GOT3 (cell line): ENCODE results near the gene GAMT.

Source experiments
- DNase-seq: peaks from one replicate; lab custom pipeline; 2025; ENCODE audit warnings: mixed read lengths; lab: John Stamatoyannopoulos, UW

GAMT gene

DNA sequence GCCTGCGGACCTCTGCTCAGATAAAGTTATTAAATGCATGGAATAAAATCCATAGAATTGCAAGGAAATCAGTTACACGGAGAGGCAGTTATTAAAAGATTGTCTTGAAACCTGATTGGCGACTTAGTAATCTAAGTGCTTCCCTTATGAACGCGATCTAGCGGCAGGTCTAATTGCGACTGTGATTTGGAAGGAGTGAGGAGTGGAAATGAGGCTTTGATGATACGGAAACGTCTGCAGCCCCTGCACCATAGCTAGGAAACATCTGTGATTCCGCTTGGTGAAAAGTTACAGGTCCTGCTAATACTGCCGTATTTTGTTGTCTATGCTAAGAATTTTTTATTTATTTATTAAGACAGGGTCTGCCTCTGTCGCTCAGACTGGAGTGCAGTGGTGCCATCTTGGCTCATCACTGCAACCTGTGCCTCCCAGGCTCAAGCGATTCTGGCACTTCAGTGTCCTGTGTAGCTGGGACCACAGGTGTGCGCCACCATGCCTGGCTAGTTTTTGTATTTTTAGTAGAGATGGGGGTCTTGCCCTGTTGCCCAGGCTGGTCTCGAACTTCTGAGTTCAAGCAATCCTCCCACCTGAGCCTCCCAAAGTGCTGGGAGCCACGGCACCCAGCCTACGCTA lies 16.7 kb downstream of the GAMT start:
- no peak for DNase-seq

DNA sequence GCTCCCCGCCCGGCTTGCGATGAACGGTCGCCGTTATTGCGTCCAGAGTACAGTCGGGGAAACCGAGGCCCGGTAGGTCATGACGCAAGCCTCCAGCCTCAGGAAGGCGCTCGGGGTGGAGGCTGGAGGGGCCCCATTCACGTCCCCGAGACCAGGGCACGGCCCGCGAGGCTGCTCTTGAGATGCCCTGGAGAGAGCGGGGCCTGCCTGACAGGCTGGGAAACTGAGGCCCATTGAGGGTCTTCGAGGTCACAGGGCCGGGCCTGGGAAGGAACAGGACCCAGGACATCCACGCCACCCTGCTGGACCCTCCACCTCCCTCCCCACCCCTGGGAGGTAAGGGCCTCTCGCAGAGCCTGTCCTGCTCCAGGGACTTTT lies 17.3 kb downstream of the GAMT start:
- no peak for DNase-seq

DNA sequence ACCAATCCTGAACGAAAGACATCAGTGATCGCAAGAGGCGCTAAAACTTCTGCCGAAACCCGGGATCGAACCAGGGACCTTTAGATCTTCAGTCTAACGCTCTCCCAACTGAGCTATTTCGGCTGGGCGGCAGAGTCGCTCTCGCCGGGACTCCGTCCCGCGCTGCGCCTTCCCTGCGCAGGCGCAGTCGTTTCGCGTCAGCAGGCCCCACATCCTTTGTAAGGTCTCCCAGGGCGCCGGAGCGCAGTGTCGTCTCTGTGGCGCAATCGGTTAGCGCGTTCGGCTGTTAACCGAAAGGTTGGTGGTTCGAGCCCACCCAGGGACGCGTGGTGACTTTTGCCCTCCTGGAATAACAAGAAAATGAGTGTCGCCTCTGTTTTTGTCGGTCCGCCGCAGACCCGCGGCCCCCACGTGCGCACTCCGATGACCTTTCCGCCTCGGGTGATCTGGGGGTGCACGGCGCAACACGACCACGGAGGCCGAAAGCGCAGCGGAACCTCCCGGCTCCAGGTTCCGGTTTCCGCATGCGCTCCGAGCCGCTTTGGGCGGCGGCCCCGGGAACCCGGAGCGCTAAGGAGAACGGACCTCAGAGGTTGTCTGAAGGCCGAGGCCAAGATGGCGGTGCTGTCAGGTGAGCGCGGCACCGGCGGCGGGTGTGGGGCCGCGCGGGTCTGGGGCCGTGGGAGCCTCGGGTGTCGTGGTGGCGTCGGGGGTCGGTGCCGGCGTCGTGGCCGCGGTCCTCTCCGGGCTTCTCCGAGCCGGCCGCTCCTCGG lies 17.8 kb downstream of the GAMT start, which contains the start of gene NDUFS7:
Gene NDUFS7 (plus strand): TSS at position 596 of the 773 bp plus-strand sequence. CDS start 20 bp downstream, at position 616.
- DNase-seq: peak; percentile 95

DNA sequence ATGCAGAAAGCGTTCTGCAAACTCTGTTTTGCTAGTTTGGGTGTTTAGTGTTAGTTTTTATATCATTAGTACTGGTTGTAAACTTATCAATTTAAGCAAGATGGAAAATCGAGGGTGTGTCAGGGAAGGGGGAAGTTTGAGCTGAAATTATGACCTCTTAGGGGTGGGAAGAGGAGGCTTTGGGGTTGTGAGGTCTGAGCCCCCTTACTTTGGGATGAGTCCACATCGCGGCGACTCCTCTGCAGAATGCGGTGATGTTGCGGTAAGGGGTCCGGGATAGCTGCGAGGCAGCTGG lies 18.4 kb downstream of the GAMT start:
- no peak for DNase-seq

DNA sequence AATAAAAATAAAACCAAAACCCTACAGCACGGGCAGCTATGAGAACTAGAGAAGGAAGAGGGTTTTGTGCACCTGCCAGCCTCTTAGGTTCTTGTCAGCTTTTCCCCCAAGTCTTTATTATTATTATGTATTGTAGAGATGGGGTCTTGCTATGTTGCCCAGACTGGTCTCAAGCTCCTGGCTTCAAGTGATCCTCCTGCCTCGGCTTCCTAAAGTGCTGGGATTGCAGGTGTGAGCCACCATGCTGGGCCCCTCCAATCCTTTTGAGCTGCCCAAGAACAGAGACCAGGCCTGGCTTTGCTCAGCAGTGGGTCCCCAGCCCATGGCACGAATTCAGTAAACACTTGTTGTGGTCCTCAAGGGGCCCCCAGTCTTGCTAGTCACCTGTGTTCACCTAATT lies 19.1 kb downstream of the GAMT start:
- no peak for DNase-seq

DNA sequence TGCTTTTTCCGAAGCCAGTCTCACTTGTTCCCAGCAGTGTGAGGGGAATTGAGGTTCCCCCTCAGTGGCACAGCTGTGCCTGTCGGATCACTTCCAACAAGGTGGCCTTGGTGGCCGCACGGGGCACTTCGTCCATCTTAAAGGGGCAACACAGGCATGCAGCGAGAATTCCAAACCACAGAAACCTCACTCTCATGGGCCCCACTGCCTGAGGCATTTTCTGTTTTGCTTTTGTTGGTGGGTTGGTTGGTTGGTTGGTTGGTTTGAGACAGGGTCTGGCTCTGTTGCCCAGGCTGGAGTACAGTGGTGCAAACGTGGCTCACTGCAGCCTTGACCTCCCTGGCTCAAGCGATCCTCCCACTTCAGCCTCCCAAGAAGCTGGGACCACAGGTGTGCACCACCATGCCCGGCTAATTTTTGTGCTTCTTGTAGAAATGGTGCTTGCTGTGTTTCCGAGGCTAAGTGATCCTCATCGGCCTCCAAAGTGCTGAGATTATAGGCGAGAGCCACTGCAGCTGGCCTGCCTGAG lies 21.3 kb downstream of the GAMT start:
- DNase-seq: no peak

DNA sequence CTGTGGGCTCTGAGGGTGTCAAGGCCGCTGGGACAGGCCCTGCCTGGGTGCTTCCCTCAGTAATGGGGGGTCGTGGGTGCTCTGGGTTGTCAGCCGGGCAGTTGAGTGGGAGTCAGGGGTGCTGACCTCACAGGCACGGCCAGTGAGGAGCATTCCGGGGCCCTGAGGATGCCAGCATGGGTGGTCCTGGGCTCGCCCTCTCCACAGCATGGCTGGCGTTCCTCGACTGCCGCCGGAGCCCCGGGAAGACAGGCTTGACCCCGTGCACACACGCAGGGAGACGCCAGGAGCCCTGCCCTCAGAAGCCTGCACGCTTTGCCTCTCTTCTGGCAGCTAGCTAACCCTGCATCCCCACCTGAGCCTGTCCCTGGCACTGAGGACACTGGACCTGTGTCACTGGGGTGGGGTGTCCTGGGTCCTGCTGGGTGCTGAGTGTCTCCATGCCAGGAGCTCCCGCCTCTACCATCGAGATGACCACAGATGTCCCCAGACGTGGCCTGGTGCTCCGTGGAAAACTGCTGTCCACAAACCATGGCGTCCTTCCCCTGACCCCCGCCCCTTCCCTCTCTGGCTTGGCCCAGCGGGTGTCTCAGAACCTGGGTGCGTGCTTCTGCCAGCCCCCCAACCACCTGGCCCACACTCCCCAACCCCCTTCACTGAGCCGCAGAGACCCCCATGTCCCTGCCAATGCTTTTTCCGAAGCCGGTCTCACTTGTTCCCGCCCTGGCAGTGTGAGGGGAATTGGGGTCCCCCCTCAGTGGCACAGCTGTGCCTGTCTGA lies 22.0 kb downstream of the GAMT start:
- no peak for DNase-seq

DNA sequence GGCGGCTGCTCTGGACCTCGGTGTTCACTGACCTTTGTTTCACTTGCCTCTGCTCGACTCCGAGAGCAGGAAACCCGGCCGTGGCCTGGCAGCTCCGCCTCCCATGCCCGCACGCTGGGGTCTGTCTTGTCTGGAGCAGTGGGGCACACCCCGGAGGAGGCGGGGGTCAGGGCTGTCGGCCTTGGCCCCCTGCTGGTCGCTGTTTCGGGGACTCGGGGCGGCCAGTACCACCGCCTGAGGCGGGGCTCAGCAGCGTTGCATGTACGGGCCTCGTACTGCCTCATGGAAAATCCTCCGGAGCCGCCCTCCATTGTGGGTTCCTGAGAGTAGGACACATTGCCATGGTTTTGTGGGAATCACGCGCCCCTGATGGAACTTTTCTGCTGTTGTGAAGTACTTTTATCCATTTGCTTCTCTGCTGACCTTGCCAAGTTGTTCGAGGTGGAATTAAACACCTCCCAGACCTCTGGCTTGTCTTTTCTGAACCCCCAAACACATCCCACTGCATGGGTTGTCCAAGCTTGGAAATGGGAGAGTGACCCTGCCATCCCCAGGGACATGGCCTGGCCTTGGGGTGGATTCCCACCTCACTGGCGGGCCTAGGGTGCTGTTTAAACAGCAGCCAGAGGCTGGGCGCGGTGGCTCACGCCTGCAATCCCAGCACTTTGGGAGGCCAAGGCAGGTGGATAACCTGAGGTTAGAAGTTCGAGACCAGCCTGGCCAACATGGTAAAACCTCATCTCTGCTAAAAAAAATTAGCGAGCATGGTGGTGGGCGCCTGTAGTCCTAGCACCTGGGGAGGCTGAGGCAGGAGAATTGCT lies 23.2 kb downstream of the GAMT start:
- no peak for DNase-seq

DNA sequence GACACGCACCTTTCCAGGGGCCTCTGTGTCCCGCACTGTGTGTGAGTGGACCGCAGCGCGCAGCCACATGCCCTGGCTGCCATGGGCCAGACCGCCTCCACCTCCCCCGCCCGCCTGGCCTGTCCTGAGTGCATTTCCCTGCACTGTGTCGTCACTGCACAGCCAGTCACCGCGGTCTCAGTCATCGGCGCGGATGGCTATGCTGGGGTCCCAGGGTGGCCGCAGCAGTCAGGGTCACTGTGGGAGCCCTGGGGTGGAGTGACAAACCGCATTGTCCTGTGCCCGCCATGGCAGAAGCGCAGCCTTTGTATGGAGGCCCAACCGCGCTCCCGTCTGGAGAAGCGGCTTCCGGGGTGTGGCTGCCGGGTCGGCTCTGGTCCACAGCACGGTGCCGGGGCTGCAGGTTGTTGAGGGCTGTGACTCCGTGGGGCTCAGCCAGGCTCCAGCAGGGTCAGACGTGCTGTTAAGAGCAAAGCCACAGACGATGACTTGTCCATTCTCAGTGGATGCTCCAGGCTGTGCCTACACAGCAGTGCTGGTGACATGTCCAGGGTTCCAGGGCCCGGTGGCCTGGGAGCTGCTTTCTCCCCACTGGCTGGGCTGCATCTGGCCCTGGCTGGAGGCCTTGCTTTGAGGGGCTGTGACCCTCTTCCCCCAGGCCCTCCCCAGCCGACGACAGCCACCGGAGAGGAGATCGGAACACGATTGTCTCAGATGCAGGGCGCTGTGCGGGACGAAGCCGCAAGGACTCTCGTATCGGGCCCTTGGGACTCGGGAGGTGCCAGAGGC lies 24.0 kb downstream of the GAMT start:
- DNase-seq: no peak

DNA sequence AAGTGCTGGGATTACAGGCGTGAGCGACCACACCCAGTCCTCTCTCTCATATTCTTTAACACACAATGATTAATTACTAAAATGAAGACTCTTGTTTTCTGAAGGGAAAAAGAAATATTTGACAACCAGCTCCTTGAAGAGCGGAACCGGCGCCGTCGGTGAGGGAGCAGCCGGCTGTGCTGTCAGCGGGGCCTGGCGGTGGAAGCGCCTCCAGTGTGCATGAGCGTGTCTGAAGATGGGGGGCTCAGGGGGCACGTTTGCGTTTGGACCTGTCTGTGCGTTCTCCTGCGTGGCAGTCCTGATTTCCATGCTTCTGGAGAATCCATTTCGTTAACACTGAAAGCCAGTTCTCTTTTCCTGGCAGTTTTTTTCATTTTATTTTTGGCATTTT lies 24.9 kb downstream of the GAMT start:
- no peak for DNase-seq

DNA sequence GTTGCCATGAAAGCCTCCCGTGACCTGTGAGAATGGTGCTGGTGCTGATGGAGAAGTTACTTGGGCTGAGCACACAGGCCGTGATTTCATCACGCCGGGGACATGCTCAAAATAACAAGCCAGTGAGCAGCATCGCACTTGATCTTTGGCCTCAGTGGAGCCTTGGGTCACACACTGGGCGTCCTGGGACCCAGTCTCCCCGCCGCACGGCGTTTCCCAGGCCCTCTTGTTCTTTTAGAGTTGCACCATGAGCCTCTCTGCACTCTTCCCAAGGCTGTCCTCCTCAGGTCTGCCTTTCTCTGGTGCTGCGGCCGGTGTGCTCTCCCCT lies 27.1 kb downstream of the GAMT start:
- DNase-seq: no peak

DNA sequence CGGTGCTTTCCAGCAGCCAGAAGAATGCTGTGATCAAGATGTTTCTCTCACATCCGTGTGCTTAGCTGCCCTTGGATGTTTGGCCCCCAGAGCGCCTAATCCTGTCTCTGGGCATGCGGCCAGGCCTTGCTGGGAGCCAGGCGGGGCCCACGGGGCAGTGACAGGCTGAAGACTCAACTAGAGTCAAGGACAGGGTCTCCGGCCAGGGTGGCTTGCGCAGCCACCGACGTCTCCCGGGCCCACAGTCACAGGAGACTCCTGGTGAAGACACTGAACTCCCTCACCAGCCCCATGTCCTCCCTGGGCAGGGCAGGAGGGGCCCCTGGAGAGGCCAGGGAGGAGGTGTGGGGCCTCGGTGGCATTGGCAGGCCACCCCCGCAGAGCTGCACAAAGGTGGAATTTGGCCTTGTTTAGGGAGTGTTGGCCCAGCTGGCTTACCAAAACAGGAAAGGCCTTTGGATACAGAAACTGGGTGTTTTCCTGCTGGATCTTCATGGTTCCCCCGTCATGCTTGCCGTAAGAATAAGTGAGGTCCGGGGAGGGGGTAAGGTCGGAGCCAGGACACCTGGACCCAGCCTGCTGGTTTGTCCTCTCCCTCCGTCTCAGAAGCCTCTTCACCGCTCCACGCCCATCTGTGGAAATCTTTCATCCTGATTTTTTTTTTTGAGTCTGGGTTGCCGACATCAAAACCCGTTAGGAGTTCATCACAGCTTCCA lies 27.6 kb downstream of the GAMT start:
- no peak for DNase-seq

DNA sequence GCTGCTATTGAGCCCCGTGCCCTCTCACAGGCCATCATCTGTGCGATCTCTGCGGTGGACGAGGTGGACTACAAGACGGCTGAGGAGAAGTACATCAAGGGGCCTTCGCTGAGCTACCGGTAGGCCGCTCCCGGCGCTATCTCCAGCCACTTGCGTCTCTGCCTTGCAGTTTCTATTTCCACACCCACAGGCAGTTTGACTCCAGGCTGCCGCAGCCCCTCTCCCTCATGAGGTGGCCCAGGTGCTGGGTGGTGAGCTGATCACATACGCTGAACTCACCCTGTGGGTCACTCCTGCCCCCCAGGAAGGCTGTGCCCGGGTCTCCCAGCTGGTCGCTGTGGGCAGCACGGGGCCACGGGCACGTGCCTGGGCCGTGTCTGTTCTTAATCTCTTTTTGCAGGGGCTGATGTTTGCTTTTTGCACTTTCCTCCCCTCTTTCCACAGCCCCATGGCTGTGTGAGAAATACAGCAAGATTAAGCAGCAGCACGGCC lies 28.3 kb downstream of the GAMT start:
- DNase-seq: no peak

DNA sequence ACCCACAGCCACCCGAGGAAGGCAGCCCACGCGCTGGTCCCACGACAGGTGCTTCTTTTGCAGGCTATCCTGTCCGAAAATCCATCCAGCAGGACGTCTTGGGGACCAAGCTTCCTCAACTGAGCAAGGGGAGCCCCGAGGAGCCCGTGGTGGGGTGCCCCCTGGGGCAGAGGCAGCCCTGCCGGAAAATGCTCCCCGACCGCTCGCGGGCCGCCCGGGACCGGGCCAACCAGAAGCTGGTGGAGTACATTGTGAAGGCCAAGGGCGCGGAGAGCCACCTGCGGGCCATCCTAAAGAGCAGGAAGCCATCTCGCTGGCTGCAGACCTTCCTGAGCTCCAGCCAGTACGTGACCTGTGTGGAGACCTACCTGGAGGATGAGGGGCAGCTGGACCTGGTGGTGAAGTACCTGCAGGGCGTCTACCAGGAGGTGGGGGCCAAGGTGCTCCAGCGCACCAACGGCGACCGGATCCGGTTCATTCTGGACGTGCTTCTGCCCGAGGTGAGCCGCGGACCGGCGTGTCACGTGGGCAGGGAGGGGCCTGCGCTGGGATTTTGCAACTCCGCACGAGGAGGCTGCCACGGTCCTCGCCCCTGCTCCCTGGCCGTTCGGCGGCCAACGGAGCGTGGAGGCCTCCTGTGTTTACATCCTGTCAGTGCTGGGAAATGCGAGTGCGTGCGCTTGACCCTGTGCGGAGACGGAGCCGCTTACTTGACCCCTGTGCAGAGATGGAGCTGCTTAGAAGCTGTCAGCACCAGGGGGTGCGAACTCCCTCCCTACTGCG lies 30.6 kb downstream of the GAMT start:
- DNase-seq: no peak

DNA sequence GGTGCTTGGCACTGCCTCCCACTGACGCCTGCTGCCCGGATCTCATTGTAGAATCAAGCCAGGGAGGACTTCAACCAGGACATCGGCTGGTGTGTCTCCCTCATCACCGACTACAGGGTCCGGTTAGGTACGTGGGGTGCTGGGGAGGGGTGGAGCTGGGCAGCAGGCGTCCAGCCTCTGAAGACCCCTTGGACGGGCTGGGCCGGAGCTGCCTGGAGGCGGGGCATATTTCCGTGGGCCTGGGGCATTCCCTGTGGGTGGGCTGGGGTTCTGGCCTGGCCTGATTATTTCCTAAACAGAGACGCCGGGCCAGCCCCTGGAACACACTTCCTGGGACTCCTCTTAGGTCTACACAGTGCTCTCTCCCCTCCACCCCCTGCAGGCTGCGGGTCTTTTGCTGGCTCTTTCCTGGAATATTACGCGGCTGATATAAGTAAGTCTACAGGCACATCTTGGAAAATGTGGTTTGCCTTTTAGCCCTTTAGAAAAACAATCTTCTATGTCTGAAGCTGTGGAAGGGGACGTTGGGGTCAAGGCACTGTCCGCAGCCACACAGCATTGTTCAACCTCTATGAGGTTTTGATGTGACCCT lies 32.0 kb downstream of the GAMT start:
- no peak for DNase-seq

DNA sequence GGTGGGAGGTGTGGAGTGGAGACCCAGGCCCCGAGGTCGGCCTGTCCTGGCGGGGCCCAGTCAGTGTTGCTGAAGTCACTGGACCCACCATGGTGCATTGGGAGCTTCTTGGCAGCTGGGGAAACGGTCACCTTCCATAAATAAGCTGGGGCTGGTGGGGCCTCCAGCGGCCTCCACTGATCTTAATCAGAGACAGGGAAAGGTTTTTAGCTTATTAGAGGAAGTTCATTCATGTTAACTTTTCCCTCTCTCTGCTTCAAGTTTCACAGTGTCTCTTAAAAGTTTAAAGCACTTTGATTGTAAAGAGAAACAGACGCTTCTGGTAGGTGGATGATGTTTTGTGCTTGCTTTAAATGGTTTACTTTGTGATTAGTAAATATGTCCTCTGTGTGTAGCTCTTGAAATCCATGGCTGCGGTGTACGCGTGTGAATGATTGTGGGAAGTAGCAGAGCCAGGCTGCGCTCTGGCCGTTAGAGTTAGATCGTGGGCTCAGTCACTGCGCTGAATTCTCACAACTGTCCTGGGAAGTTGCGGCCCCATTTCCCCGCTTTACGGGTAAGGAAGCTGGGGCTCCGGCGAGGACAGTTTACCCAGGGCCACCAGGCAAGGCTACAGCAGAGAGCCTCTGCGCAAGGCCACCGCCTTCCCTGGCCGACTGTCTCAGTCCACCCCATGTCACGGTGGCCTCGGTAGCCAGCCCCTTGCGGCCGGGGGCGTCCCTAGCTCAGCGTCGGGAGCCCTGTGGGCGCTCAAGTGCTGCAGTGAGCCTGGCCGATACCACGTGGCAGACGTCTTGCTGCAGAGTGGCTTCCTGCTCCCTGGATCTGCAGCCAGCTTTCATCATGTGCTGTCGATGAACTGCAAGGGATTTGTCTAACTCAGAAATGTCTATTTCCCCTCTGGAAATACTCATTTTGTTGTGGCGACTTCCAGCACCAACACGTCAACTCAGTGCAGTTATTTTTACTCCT lies 34.2 kb downstream of the GAMT start:
- no peak for DNase-seq

DNA sequence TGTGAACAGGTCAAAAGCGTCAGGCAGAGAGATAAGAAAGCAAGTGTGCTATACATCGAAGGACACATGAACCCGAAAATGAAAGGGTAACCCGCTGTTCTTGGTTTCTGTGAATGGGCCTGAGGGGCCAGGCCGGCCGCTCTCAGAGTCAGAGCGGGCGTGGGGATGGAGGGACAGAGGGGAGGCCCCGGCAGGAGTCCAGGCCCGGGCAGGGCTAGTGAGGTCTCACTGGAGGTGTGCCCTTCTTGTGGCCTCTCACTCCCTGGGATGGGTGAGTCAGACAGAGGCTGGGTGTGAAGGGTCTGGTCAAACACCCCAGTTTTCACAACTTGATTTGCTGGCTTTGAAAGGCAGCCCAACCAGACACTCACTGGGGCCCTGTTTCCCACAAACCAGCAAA lies 35.0 kb downstream of the GAMT start:
- no peak for DNase-seq
